GM21717 (cell line): ENCODE data around the gene ATP5ME.
A peak's percentile ranks its signal among the peaks of the same experiment; 100 is the strongest.
"Not testable (repeated sequence)": the region's sequence is repeated elsewhere in the genome, so short reads cannot be mapped to it uniquely, and the experiment has no call there.

ENCODE experiments used
- ATAC-seq: cut with Tn5 transposase; IDR thresholded peaks from one replicate; pipeline ENCODE4 v1.9.1; 2021; ENCODE audit warnings: mild to moderate bottlenecking, moderate library complexity; ENCODE audit not compliant: unreplicated experiment

The ATP5ME gene

DNA sequence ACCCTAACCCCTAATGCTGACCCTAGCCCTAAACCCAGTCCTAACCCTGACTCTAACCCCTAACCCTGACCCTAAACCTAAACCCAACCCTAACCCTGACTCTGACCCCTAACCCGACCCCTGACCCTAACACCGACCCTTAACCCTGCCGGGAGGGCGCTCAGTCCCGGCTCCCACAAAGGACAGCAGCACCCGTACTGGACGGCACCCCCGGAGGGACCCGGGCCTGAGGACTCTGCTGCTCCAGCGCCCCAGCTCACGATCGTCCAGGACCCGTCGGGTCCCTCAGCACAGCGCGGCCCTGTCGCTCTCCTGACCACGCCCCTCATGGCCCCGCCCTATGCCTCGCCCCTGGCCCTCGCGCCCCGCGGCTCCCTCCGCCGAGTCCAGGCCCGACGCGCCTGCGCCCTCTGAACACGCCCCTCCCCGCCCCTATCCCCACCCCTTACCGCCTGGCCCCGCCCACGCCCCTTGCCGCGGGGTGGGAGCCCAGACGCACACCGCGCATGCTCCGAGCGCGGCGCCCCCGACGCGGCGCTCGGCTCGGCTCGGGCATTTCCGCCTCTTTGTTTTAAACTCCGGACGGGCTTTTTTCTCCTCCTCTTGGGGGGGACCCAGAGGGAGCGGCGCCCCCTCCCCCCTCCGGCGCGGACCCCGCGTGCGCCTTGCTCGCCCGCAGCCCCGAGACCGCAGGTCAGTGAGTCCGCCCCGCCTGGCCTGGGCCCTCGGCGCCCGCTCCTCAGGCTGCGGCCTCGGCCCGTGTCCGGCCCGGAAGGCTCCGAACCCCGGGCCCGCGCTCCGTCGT is 31.4 kb upstream of the ATP5ME start, which contains the start of gene PCGF3:
Gene PCGF3 (plus strand): TSS at position 555 of the 805 bp plus-strand sequence. CDS start 27,849 bp downstream, outside the sequence.
- ATAC-seq = peak; percentile 82

DNA sequence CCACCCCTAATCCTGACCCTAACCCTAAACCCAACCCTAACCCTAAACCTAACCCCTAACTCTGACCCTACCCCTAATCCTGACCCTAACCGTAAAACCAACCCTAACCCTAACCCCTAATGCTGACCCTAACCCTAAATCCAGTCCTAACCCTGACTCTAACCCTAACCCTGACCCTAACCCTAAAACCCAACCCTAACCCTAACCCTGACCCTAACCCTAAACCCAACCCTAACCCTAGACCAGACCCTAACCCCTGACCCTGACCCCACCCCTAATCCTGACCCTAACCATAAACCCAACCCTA is 30.8 kb upstream of the ATP5ME start:
- no peak for ATAC-seq

DNA sequence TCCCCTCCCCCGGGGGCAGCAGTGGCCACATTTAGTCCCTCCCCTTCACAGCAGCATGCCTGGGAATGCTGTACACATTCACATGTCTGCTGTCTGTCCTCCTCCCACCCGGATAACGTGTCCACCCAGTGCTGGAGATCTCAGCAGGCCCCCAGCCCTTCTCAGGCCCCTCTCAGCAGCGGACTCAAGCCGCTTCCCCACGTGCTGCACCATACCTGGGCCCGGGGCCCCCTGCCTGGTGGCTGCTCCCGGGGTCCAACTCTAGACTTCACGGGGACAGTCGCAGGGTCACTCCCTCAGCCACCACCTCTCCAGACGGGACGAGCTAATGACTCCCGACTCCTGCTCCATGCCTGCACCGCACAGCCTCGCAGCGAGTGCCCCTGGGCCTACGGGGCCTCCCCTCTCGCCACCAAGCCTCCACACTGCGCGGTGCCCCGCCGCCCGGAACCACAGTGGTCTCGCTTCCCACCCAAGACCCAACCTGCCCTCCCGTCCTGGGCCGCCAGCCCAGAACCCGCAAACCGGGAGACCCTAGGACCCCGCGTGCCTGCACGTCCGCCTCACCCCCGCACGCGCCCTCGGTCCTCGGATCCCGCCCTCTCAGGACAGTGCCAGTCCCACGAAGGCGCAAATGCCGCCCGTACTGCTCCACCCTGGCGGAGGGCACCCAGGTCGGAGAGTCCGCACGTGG is 30.3 kb upstream of the ATP5ME start:
- ATAC-seq = no peak

DNA sequence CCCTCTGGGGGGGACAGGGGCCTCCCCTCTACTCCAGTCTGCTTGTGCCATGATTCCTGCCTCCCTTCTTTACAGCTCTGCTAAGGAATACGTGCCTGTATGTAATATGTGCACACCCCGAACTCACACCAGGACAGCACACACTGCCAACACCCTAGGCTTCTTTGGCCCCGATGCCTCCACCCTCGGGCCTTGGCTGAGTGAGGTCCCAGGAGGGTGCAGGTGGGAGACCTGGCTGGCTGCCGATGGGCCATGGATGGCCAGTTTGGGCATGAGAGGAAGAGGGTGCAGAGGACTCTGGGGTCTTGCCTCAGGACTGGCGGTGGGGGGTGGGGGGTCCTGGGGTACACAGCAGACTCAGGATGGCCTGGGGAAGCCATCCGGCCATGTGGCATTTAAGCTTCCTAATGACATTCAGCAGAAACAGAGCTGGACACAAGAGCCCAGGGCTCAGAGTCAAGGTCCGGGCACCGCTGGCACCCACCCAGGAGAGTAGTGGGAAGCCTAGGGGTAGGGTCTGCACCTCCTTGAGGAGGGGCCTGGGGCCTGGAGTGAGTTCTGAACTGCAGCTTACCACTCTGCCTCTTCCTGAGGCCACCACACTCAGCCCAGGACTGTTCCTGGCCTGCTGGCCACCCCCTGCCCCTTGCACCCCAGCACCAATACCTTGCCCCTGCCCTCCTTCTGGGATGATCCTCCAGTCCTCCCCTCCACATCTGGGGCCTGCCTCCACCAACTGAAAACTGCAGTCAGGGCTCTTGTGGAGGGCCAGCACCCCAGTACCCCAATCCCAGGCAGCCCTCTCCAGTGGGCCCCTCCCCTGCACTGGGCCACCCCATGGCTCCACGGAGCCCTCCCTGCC is 29.5 kb upstream of the ATP5ME start:
- no peak for ATAC-seq

DNA sequence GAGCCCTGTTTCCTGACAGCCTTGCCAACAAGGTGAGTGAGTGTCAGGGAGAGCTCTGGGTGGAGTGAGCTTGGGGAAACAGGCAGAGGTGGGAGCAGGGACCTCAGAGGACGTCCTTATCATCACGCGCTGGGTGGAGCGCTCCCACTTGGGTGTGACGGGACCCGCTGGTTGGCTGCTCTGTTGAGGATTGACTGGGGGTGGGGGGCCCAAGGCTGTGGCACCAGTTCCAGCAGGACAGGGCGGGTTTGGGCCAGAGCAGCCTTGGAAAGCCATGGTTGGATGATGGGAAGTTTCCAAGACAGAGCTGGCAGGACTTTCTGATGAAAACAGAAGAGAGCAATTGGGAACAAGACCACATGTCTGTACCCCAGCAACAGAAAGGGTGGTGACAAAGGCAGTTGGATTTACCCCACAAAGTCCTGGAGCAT is 28.6 kb upstream of the ATP5ME start:
- no peak for ATAC-seq

DNA sequence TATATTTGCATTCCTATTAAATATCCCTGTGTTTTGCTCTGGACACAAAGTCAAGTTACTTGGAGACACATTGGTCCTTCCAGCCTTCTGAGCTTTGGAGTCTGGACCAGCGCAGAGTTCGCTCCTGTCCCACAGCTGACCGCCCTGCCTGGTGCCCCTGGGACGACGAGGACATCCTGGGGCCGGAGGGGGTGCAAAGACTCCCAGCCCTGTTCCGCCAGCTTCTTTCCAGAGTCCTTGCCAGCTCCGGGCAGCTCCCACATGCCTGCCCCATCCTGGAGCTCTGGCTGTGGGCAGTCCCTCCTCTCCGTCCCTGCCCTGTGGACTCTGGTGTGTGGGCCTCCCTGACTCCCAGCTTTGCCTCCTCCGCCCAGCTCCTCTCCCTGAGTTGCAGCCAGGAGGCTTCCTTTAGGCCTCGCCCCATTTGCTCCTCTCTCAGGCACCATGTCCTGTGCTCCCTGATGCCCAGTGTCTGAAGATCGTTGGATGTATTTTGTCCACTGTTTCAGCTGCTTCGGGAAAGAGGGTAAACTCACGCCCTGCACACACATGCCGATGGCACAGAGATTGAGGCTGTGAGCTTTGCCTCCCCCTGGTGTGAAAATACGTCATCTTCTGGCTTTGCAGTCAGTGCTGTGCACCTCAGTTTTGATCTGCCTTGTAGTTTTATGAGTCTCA is 26.6 kb upstream of the ATP5ME start:
- no peak for ATAC-seq

DNA sequence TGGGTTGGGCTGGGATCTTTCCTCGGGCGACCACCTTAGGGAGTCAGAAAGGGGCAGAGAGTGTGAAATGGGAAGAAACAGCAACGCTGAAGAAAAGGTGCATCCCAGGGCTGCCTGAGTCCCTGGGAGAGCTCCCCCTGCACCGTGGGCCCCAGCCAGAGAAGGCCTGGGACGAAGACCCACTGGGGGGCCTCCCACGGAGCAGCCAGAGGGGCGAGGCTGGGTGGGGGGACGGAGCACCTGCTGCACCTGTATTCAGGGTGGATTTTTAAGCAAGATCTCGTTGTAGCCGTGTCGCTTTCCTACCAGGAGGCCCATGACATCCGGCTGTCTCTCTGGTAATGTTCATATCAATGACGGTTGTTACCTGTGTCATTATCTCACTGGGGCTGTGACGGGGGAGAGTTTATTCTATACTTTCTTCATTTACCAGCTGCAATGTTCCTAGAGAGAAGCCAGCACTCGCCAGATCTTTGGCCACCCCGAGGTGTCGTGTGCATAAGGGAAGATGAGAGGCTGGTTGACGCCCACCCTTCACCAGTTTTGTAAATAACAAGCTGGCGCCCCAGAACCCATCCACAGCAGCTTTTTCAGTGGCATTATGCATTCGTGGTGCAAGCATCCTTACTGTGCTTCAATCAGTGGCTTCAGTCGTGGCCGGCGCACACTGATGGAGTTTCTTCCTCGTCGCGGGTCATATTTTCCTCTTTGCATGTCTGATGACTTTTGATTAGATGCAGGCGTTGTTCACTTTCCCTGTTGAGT is 25.9 kb upstream of the ATP5ME start:
- ATAC-seq = no peak

DNA sequence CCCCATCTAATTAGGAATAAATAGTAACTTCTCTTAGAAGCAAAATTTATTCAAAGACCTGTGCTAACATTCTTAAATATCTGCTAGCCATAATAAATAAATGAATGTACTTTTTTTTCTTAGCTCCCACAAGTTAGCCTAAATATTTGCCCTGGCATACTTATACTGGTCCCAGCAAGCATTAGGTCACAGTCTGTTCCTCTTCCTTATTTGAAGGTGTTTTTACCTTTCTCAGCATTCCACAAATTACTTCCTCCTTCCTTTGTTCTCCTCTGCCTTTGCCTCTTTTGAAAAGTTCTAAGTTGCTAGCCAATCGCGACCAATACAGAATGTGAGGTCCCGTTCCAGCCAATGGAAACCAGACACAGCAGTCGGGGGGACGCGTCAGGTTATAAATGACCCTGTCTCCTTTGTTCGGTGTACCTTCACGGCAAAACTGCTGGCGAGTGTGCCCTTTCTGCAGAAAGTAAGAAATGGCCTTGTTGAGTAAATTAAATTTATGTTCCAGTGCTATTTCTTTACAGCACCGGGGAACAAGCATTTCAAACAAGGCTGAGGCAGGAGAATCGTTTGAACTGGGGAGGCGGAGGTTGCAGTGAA is 20.4 kb upstream of the ATP5ME start:
- ATAC-seq = not testable (repeated sequence)

DNA sequence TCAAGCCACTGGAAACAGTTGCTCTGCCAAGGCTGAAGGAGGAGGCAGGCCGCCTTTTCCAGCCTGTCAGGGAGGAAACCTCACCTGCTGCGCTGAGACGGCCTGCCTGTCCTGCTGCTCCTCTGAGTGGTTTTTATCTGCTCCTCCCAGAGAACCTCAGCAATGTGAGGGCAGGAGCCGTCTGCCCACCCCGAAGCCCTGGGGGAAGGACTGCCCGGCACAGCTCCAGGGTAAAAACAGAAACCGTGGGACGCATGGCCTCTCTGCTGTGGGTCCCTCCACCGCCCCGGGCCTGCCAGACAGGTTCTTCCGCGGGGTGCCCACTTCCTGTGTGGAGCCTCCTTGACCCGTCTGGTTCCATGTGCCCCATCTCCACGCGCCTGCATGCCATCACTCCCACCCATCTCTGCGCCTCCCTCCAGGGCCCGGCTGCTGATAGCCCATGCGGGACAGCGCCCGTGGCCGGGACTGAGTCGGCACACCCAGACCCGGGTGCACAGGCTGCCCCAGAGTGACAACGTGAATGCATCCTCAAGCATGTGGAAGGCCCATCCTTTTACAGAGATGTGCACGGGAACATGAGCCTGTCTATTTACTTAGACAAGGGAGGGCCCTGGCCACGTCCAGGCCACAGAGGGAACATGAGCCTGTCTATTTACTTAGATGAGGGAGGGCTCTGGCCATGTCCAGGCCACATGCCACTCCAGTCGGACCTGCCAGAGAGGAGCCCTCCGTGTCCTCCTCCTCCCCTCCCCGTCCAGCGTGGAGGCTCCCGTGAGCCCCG is 18.9 kb upstream of the ATP5ME start:
- ATAC-seq = no peak

DNA sequence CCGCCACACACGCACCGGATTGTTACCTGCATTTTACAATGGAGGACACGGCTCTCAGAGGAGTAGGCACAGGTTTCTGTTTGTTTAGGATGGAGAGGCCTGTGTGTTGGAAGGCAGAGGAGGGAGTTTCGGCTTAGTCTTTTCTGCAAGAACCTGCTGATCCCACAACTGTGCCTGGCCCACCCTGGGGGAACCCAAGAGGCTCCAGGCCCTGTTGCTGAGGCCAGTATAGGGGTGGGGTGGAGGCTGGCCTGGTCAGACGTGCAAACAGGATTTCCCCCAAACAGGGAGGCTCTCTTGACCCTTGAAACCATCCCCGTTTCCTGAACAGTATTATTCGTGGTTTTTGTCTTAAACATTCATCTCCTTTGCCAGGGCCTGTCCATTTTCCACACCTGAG is 15.6 kb upstream of the ATP5ME start:
- ATAC-seq = no peak

DNA sequence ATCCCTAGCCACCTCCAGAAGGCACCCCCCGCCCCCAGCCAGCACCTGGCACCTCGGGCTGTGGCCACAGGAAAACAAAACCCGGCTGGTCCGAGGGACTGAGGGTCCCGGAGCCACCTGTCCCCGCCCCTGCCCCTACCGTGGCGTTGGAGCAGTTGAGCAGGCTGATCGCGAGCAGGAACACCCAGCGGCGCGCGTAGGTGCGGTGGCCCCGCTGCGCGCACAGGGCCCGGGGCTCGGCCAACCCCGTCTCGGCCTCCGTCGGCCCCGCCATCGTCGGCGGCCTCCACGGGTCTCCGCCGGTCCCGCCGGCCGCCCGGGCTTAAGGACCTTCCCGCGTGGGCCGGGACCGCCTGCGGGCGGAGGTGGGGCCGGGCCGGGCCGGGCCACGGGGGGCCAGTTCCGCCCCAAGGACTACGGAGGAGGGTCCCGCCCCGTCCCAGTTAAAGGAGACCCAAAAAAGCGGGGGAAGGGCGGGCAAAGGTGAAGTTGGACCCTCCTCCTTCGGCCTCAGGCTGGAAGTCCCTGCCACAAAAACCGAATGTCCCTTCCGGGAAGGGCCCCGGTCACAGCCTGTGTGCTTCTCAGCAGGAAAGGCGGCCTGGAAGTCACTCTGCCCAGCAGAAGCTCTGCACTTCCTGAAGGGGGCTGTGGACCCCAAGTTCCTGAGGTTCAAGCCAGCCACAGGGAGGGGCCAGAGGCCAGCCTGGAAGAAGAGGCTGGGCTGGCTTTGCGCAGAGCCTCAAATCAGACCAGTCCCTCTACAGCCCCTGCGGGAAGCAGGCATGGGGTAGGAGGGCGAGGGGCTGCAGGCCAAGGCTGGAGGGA is 15.0 kb upstream of the ATP5ME start, which contains the start of gene SLC49A3:
Gene SLC49A3 (minus strand): TSS at position 298 of the 828 bp plus-strand sequence. CDS start 24 bp downstream, at position 274.
- ATAC-seq = no peak

DNA sequence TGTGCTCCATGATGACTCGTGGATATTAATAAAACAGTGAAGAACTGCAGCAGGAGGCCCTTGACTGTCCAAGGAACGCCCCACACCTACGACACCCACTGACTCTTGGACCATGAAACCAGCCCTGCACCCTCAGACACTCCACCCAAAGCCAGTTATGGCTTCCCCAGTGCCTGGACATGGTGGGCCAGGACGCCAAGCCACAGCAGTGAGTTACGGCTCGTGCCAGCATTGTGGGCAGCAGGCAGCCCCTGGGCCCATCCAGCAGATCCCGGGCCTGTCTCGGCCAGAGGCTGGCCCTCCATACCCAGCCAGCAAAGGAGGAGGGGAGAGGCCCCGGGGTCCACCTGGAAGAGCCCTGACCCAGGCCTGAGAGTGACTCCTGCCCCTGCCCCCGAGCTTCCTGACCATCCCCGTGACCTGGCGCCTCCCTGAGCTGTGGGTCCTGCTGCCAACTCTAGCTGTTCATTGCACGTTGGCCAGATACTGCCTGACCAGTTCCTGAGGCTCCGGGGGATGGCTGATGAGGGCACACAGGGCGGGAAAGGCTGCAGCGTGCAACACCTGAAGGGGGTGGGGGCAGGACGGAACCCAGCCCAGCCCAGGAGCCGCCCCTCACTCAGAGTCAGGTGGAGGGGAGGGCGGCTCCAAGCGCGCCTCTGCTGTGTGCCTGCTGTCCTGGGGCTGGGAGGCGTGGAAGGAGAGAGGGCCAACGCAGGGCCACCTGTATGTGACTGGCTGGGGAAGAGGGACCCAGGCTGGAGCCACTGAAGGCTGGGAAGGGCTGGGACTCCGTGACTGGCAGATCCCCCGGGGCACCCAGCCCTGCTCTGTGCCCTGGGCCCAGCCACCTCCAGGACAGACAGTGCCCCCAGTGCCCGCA is 14.1 kb upstream of the ATP5ME start:
- no peak for ATAC-seq

DNA sequence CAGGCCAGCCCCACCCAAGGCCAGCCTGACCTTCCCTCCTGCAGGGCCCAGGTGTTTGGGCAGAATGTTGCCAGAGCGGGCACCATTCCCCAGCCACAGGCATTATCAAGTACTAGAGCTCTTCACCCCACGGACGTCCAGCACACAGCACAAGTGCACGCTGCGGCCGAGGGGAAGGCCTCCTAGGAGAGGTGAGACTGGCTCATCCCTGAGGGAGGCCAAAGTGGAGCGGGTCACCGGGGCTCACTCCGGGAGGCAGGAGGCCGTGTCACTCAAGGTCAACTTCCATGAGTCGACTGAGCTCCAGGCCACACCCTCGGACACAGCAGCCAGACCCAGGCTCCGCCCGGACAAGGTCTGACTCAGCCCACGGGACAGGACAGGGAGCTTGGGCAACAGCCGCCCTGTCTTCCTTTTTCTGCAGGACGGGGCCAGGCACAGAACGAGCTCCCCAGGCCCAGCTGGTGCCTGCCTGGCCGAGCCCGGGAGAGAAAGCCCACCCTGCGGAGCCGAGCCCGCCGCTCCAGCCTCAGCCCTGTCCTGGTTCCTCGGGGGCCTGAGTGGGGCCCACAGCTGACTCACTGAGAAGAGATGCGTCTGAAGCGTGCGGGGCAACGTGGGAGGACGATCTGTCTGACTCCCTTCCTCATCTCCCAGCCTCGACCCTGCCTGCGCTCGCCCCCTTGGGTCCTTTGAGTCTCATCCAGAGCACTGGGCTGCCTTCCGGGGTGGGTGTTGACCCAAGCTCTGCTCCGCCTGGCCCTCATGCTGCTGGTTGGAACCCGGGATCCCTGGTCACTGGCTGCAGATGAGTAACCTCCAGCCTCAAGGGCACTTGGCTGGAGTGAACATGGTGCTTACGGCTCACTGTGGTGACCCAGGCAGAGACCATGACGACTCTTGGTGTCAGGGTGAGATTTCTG is 13.2 kb upstream of the ATP5ME start:
- ATAC-seq = no peak

DNA sequence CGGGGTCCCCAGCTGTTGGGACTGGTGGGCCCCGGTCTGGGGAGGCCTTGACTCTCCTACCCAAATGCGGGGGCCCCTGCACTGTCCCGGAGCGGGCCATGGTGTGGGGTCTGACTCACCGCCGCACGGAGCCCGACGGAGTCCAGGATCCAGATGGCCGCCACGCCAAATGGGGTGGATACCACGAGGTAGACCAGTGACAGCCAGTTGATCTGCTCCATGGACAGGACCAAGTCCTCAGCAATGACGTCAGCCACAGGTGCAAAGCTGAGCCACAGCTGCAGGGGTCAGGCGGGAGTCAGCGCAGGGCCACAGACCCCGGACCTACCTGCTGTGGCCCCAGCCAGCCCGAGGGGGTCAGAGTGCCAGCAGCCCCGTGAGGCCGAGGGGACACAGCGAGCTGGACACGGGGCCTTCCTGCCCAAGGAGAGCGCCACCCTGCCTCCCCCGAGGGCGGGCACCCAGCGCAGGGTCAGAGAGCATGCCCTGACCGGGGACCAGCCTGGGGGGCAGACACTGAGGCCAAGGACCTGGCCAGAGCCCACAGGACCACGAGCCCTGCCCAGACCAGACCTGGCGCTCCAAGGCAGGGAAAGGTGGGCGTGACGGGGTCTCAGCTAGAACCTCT is 12.5 kb upstream of the ATP5ME start:
- ATAC-seq = no peak

DNA sequence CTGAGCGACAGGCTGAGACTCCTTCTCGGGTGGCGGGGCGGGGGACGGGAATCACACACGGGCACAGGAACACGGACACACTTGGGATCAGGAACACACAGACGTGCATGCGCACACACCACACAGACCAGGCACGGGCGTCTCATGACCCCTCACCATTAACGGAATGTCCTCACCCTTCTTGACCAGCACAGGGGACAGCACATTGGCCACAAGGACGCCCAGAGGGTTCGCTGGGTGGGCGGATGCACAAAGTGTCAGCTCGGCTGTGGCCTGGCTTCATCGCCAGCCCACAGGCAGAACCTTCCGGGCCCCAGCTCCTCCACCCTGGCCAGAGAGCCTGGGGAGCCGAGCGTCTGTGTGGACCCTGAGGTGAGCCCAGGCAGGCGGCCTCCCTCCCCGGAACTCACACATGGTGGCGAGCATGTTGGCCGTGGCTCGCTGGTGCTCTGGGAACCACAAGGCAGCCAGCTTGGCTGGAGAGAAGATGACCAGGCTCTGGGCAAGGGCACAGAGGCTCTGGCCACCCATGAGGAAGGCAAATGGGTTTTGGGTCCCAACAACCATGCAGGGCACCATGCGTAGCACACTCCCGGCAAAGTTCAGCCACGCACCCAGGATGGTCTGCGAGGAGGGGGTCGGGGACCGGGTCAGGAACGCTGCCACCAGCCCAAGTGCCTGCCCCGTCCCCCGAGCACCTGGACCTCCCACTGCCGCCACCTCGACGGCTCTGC is 11.8 kb upstream of the ATP5ME start:
- ATAC-seq = no peak
